ENCODE results near the gene RAP2C.

RAP2C gene
- total RNA-seq: 59.6 to 67.6 reads per million in 2 experiments

DNA sequence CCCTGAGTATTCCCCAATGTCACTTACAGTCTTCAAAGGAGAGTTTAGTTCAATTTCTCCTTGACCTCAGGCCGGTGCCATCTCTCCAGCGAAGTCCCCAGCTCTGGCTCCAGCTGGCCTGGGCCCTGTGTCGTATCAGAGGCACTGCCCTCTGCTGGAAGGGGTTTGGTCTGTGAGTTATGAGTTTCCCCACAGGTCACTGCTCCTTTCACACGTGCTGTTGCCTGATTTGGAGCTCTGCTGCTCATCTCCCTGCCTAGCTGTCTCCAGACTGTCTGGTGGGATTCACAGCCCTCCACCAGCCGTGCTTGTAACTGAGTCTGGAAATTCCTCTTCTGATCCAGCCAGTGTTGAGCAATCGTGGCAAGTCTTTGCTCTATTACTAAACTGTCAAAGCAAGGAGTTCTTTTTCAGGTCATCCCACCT is at the start of gene RAP2C:
RAP2C (minus strand) TSS at position 105 of the 426 bp plus-strand sequence. CDS start 2,179 bp downstream, outside the sequence.
- DNase-seq (ENCODE audit: low read depth): peak; percentile 24

DNA sequence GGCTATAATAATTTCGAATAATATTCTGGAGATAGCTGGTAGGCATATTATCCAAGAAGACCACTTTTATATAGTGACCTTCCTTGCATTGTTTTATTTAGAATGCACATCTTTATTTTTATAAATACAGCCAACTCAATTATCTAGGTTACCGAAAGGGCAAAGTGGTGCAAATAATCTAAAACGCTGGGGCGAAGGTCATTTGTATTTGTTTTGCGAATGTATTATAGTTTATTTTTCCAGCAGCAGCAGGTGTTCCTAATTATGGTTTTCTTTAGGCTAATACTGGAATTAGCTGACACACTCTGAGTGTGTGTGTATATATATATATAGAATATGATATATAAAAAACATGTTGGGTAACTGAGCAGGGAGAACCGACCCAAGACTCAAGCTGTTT is 48.1 kb upstream of the RAP2C start:
- DNase-seq (ENCODE audit: low read depth): no peak

GRCh38 chrX:132266583-132267355 is 47.5 kb upstream of the RAP2C start:
- no peak for DNase-seq (ENCODE audit: low read depth)

DNA sequence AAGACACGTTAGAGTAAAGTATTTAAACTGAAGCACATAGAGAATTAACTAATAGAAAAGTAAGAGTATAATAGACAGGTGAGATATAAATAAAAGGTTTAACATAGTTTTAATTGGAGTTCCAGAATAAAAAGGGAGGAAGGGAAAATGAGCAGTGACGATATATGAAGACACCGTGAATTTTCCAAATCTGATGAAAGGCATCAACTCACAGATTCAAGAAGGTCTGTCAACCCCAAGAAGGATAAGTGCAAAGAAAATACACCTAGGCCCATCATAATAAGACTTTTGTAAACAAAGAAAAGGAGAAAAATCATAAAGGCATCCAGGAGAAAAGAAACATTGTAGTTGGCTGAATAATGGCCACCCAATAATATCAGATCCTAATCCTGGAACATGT is 43.9 kb upstream of the RAP2C start:
- DNase-seq (ENCODE audit: low read depth): no peak

GRCh38 chrX:132258509-132258908 is 39.3 kb upstream of the RAP2C start:
- no peak for DNase-seq (ENCODE audit: low read depth)

DNA sequence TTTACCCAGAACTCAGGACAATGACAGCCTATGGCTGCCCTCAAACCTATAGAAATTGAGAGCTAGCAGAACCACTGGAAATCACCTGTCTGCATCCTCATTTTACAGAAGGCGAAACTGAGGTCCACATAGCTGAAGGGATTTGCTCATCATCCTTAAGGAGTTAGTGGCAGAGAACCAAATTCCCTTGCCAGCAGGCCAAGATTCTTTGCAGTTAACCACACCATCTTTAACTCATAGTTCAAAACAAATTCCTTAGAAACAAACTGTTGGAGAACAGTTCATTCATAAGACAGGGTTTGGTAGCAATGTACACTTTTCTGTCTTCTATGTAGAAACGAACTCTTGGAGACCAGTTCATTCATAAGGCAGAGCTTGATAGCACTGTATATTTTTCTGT is 37.9 kb upstream of the RAP2C start:
- no peak for DNase-seq (ENCODE audit: low read depth)

- DNase-seq (ENCODE audit: low read depth): no peak
Measured at GRCh38 chrX:132236121-132236520, 16.9 kb upstream of the RAP2C start.

GRCh38 chrX:132235488-132235887 is 16.2 kb upstream of the RAP2C start:
- DNase-seq (ENCODE audit: low read depth): no peak

DNA sequence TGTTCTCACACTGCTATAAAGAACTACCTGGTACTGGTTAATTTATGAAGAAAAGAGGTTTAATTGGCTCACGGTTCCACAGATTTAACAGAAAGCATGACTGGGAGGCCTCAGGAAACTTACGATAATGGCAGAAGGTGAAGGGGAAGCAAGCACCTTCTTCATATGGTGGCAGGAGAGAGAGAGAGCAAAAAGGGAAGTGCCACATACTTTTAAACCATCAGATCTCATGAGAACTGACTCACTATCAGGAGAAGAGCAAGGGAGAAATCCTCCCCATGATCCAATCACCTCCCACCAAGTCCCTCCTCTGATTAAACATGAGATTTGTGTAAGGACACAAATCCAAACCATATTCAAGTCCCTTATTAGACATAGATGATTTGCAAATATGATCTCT is 12.3 kb upstream of the RAP2C start:
- no peak for DNase-seq (ENCODE audit: low read depth)

DNA sequence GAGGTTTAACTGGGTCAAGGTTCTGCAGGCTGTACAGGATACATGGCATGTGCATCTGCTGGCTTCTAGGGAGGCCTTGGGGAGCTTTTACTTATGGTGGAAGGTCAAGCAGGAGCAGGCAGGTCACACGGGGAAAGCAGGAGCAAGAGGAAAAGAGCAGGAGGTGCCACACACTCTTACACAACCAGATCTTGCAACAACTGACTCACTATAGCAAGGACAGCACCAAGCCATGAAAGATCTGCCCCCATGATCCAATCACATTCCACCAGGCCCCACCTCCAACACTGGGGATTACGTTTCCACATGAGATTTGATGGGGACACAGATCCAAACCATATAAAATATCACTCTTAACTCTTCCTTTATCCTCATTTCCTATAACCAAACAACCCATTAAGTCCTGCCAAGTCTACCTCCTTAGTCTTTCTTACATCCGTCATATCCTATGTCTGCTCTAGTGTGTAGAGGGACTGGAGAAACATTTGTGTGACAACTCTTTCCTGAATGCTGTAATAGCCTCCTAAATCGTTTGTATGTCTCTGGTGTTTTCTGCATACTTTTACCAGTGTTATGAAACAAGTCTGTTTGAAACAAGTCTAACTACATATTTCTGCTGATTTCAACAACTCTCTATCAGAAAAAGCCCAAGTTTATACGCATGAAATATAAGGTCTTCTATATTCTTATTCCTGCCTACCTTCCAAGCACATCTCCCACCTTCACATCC is 8.3 kb upstream of the RAP2C start:
- no peak for DNase-seq (ENCODE audit: low read depth)

DNA sequence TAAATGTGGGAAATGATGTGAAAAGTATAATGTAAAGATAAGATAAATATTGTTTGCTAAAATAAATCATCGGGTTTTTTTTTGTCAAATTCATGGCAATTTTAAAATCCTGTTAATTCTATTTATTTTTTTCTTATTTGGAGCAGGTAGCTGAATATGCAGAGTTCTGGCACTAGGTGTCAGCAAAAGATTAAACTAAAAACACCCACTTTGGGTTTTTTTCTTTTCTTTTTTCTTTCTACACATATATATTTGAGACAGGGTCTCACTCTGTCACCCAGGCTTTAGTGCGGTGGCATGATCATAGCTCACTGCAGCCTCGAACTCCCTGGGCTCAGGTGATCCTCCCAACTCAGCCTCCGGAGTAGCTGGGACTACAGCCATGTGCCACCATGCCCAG is 6.9 kb upstream of the RAP2C start:
- no peak for DNase-seq (ENCODE audit: low read depth)

DNA sequence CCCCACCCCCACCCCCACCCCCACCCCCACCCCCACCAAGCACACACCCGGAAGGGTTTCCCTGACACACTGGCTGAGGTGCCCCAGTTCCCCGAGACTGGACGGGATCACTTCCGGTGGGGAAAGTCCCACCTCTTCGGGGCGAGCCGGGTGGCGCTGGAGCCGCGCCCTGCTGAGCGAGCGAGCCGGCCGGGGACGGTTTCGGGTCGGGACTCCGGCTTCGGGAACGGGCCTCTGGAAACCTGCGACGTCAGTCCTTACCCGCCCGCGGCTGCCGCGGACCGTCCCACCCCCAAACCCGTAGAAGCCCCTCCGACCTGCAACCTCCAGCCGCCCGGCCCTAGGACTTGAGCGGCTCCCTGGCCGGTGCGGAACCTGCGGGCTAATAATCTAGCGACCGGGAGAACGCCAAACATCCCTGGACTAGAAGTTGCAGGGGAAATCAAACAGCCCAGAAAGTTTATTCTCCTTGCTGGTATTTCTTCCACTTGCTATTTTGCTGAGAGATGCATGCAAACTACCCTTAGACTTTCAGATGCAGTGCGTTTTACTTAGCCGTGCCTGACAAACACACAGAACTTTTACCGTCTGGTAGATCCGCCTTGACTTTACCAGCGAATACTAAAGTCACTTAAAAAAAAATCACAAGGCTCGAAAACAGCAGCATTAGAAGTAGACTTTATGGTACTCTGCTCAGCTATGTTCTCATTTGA is 991 bp downstream of the RAP2C start:
- peak; percentile 70 for DNase-seq (ENCODE audit: low read depth)

GRCh38 chrX:132217203-132218073 is 1.8 kb downstream of the RAP2C start:
- DNase-seq (ENCODE audit: low read depth): peak; percentile 70

DNA sequence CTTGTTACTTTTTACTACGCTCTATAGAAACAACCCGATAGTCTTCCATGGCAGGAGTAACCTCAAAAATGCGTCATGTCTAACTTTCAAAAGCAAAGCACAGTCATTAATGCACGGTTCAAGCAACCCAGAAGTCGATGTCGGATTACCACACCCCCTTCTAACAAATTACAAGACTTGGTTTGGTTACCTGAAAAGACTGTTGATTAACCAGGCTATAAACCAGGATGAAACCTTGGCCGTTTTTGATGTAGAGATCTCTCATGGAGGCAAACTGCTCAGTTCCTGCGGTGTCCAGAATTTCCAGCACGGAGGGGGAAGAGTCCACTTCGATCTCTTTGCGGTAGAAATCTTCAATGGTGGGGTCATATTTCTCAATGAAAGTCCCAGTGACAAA is 2.4 kb downstream of the RAP2C start:
- peak; percentile 11 for DNase-seq (ENCODE audit: low read depth)

GRCh38 chrX:132216283-132216682 is 3.0 kb downstream of the RAP2C start:
- peak; percentile 3 for DNase-seq (ENCODE audit: low read depth)

DNA sequence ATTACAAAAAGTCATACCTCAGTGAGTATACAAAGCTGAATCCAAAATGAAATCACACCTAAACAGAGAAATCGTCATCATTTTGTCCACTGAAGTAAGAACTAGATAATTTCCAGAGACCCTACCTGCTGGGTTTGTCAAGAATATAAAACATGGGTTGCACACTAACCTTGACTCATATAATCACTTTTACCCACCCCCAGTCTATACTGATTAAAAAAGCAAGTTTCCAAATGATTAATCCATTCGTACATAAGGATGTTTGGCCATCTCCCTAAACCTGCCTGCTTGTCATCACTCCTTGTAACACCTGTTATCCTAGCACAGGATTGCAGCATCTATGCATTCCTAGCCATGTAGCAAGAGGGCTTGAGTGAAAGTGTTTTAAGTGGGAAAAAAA is 4.7 kb downstream of the RAP2C start:
- DNase-seq (ENCODE audit: low read depth): no peak

DNA sequence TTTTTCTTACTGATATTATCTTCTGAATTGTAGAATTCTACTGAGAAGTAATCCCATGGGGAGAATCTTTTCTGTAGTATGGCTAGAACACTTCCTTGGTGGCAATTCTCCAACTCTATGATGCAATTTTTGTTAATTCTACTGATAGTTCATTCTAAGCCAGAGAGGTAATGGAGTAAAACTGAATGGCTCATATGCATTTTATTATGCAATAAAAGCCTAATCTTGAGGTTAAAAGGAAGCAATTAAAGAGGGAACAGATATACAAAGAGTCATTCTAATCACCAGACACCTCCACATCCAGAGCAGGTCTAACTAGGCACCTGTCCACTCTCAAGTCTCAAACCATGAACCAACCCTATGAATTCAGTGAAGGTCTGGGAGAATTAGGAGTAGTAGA is 9.7 kb downstream of the RAP2C start:
- no peak for DNase-seq (ENCODE audit: low read depth)

DNA sequence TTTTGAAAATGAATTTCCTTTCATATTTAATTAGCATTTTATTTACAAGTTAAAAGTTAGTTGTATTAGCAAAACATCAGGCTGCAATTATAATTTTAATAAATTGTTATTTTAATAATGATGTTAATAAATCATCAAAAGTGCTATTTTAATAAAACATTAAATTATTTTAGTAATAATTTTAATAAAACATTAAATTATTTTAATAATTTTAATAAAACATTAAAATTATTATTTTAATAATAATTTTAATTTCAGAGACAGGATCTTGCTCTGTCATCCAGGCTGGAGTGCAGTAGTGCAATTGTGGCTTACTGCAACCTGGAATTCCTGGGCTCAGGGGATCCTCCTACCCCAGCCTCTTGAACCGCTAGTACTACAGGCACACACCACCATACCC is 10.8 kb downstream of the RAP2C start:
- DNase-seq (ENCODE audit: low read depth): no peak

DNA sequence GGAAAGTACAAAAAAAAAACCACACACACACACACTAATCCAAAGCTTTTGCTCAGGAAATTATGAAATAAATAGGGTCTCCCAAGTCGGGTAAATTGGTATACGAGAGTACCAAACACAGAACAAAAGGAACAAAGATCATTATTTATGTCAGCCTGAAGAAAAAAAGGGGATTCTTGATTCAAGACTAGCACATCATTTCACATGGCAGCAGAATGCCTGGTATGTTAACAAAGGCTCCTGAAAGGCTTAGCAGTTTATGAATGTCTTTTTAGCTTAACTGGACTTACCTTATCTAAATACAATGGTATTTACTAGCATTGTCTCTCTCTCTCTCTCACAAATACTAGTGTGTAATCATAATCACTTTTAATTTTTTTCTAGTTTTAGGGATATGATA is 11.3 kb downstream of the RAP2C start:
- DNase-seq (ENCODE audit: low read depth): no peak

GRCh38 chrX:132206259-132206658 is 13.0 kb downstream of the RAP2C start:
- no peak for DNase-seq (ENCODE audit: low read depth)

GRCh38 chrX:132204629-132205028 is 14.6 kb downstream of the RAP2C start:
- DNase-seq (ENCODE audit: low read depth): no peak

DNA sequence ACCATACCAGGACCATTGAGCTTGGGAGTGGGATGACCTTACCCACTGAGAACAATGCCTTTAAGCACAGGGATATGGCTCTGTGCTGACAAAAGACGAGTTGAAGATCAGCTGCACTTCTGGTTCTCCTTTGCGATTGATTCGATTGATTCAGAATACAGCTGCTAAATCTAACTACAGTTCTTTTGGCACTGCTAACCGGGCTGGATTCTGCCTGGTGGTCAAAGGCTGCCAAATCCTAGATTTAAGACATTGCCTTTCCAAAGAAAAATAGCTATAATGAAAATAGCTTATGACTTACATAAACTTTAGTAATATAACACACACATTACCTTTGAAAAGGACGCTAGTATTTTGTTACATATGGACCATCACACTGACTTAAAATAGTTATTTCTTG is 18.3 kb downstream of the RAP2C start:
- no peak for DNase-seq (ENCODE audit: low read depth)

Data from T follicular helper cell (primary cell).